IPS-18c (cell line): ENCODE data around the gene RANBP9.

Experiments
- H3K4me3 ChIP-seq: 2 replicates; pipeline ENCODE4 v1.7.0; 2013; ENCODE audit warnings: low read depth, mild to moderate bottlenecking, low read length, moderate library complexity; ENCODE audit not compliant: insufficient read depth
- H3K9me3 ChIP-seq: one replicate; pipeline ENCODE4 v1.6.1; 2013; ENCODE audit warnings: mild to moderate bottlenecking, low read length, moderate library complexity; ENCODE audit not compliant: control insufficient read depth, insufficient read depth

Gene RANBP9

GRCh38 chr6:13668291-13668928, 43.2 kb downstream of the RANBP9 start:
- H3K9me3 ChIP-seq, result no peaks in the 10 kb centered on the region

DNA sequence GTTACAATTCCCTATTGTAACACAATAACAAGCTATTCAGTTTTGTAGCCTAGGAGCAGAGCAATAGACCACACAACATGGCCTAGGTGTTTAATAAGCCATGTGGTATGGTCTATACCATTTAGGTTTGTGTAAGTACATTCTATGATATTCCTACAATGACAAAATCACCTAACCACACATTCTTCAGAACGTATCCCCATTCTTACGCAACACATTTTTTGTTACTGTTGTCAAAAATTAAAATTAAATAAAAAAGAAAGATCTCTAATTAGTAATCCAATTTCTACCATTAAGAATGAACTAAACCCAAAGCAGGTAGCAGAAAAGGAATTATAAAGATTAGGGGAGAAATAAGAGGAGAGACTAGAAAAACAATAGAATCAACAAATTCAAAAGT, 44.0 kb downstream of the RANBP9 start:
- H3K4me3 ChIP-seq, result no peak overlapping the region
- H3K9me3 ChIP-seq, result no peaks in the 10 kb centered on the region

More at GRCh38 chr6:13668291-13668928, 43.2 kb downstream of the RANBP9 start:
- no peak overlapping the region for H3K4me3 ChIP-seq

- Histone ChIP-seq H3K9me3 (no peaks in the 10 kb centered on the region), H3K4me3 (no peak overlapping the region)
Measured at GRCh38 chr6:13666194-13667105, 45.2 kb downstream of the RANBP9 start.

DNA sequence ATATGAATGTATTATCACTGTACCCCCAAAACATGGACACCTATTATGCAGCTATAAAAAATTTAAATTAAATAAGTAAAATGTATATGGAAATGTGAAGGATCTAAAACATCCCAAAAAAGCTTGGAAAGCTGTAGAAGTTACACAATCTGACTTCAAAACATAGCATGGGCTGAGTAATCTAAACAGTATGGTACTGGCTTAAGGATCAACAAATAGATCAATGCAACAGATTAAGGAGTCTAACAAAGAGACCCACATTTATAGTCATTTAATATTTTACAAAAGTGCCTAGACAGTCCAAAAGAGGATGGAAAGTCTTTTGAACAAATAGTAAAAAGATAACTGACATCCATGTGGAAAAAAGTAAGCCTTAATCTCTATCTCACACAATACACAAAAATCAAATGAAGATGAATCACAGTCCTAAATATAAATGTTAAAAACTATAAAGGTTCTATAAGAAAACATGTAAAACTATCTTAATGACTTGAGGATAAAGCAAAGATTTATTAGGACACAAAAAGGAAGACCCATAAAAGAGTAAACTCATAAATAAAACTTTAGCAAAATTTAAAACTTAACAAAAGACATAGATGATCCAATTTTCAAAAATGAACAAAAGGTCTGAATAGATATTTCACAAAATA, 46.8 kb downstream of the RANBP9 start:
- Histone ChIP-seq H3K9me3 (no peaks in the 10 kb centered on the region), H3K4me3 (no peak overlapping the region)

GRCh38 chr6:13663986-13664385, 47.6 kb downstream of the RANBP9 start:
- Histone ChIP-seq H3K9me3 (no peaks in the 10 kb centered on the region), H3K4me3 (no peak overlapping the region)

DNA sequence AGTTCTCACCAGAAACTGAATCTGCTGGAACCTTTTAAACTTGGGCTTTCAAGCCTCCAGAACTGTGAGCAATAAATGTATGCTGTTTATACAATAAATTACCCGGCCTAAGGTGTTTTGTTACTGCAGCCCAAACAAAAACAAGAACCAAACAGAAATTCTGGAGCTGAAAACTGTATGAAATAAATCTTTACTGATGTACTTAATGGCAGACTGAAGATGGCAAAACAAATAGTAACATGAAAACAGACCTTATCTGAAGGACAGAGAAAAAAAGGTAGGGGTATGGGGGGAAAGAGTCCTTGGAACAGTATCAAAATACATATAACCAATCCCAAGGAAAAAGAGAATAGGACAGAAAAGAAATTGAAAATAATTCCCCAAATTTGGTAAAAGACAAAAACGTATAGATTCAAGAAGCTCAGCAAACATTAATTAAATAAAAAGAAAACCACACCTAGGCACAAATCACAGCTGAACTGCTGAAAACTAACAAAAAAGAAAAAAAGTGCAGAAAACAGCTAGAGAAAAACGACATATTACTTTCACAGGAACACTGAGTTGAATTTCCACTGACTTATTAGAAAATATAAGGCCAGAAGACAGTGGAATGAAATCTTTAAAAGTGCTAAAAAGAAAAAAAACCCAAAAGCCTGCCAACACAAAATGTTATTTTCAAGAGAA, 48.8 kb downstream of the RANBP9 start:
- Histone ChIP-seq H3K4me3 (no peak overlapping the region), H3K9me3 (no peaks in the 10 kb centered on the region)

DNA sequence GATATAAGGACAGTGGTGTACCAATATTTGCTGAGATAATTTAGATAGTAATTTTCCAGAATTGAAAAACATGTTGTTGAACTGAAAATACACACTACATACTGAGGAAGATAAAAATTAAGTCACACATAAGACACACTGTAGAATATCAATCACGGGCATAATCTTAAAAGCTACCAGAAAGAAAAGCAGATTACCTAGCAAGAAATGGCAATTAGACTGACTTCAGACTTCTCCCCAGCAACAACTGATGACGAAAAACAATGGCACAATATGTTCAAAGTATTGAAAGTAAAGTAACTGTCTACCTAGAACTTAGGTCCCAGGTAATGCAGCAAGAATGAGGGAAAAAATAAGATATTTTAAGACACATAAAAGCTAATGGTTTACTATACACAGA, 50.0 kb downstream of the RANBP9 start:
- Histone ChIP-seq H3K9me3 (no peaks in the 10 kb centered on the region), H3K4me3 (no peak overlapping the region)

GRCh38 chr6:13660893-13661292, 50.7 kb downstream of the RANBP9 start:
- Histone ChIP-seq H3K9me3 (no peaks in the 10 kb centered on the region), H3K4me3 (no peak overlapping the region)

GRCh38 chr6:13660273-13660672, 51.4 kb downstream of the RANBP9 start:
- H3K4me3 ChIP-seq, result no peak overlapping the region
- no peaks in the 10 kb centered on the region for H3K9me3 ChIP-seq

DNA sequence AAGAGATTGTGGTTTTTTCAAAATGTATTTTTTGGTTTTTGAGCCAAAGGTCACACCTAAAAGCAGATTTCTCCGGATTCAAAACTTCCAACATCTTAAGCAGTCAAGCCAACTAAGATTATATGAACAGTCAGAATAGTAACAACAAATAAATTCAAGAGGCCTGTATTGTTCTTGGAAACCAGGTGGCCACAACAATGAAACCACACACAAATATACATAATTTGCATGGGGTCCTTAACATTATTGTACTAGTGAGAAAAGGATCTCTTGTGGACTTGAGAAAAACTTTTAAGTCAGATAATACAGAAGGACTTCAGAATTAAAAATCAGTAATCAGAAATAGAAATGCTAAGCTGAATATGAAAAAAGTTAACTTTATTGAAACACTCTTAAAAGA, 55.9 kb downstream of the RANBP9 start:
- H3K4me3 ChIP-seq, result no peak overlapping the region
- no peaks in the 10 kb centered on the region for H3K9me3 ChIP-seq

DNA sequence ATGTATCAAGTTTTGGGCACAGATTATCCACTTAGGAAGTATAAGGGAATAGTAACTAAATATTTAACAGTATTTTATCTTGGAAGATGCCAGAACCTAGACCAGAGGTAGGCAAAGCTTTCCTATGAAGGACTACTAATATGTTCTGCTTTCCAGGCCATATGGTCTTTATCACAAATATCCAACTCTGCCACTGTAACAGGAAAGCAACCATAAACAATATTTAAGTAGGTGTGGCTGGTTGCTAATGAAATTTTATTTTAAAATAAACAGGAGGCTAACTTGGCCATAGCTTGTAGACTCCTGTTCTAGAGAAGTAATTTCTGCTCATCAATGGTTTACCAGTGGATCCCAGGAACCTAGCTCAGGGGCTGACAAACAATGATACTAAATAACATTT, 57.1 kb downstream of the RANBP9 start:
- Histone ChIP-seq H3K4me3 (no peak overlapping the region), H3K9me3 (no peaks in the 10 kb centered on the region)

DNA sequence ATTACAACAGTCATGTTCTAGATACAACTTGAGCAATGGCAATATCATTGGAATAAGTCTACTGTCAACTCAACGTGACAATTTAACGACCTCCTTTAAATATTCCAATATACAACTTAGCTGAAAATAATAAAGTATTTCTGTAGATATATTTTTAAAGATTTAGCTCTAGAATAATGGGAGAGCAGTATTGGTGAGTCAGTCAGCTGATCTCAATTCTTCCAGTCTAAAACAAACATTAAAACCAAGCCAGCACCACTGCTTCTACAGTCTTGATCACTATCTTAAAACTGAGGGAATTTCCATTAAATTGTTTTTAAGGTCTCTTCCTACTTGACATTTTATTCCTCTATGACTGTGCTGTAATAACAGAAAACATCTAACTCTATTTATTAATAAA, 58.3 kb downstream of the RANBP9 start:
- Histone ChIP-seq H3K9me3 (no peaks in the 10 kb centered on the region), H3K4me3 (no peak overlapping the region)

DNA sequence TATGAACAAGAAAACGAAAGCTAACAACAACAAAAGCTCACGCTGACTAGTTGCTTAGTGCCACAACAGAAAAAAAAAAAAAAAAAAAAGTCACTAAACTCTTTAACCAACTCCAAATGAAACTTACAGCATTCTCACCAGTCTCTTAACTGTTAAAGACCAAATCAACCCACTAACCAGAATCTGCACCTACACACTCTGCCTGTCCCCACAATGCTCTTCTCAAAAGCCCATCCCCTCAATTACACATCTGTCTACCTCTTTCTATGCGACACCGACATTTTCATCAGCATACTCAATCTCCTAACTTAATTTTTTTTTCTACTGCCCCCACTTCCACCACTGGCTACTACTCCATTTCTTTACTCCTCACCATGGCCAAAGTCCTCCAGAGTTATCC, 62.2 kb downstream of the RANBP9 start:
- H3K9me3 ChIP-seq, result no peaks in the 10 kb centered on the region

GRCh38 chr6:13648850-13649249, 62.8 kb downstream of the RANBP9 start:
- H3K4me3 ChIP-seq, result no peak overlapping the region
- H3K9me3 ChIP-seq, result no peaks in the 10 kb centered on the region

More for the DNA sequence above, 62.2 kb downstream of the RANBP9 start:
- H3K4me3 ChIP-seq, result no peak overlapping the region

DNA sequence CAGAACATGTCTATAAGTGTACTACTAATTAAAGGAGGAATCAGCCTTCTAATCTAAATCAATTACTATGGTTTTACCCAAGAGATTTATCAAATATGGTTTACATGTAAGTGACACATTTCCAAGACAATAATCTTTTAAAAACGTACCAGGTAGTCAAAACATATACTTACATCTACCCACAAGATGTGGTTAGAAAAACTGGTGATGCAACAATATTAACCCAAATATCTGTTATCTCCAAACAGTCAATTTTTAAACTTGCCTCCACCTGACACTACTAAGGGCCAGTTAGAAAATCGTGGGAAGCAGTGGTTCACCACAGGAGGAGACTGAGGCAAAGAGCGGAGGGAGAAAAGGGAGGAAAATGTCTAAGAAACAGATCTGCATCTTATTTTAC, 68.5 kb downstream of the RANBP9 start:
- Histone ChIP-seq H3K4me3 (no peak overlapping the region), H3K9me3 (no peaks in the 10 kb centered on the region)

GRCh38 chr6:13641315-13641714, 70.3 kb downstream of the RANBP9 start:
- no peak overlapping the region for H3K4me3 ChIP-seq
- H3K9me3 ChIP-seq, result no peaks in the 10 kb centered on the region

GRCh38 chr6:13638626-13639025, 73.0 kb downstream of the RANBP9 start:
- no peaks in the 10 kb centered on the region for H3K9me3 ChIP-seq
- no peak overlapping the region for H3K4me3 ChIP-seq
